ENCODE measurements around the gene VAMP4.

Gene VAMP4

GRCh38 chr1:171716616-171717015 lies 25.2 kb downstream of the VAMP4 start:
- H3K9ac ChIP-seq, result no peak overlapping the region

GRCh38 chr1:171715813-171716251 lies 26.0 kb downstream of the VAMP4 start:
- Histone ChIP-seq H3K4me3 (IDR thresholded peaks at IDR 0.05; ENCODE audit: insufficient read depth, low read depth, low read length) (no peak overlapping the region), H3K27ac (no peak overlapping the region), H2AFZ (ENCODE audit: low read depth) (no peak overlapping the region), H3K27me3 (ENCODE audit: insufficient read depth, low read depth) (no peaks in the 10 kb centered on the region), H3K9ac (no peak overlapping the region), H3K36me3 (ENCODE audit: insufficient read depth) (no peaks in the 10 kb centered on the region), H3K4me1 (ENCODE audit: low read depth, poor library complexity, severe bottlenecking) (no peaks in the 10 kb centered on the region), H3K79me2 (ENCODE audit: insufficient read depth, low read depth) (no peaks in the 10 kb centered on the region), H4K20me1 (ENCODE audit: insufficient read depth) (no peaks in the 10 kb centered on the region), H3K4me2 (no peak overlapping the region)
- peak; percentile 73 for TF ChIP-seq CTCF (conservative IDR thresholded peaks at IDR 0.05; ENCODE audit: low read depth, low read length)

More at GRCh38 chr1:171716616-171717015, 25.2 kb downstream of the VAMP4 start:
- no peak overlapping the region for H3K4me2 ChIP-seq
- no peaks in the 10 kb centered on the region for H3K36me3 ChIP-seq (ENCODE audit: insufficient read depth)
- H4K20me1 ChIP-seq (ENCODE audit: insufficient read depth), result no peaks in the 10 kb centered on the region
- H3K27ac ChIP-seq, result no peak overlapping the region
- H3K27me3 ChIP-seq (ENCODE audit: insufficient read depth, low read depth), result no peaks in the 10 kb centered on the region
- no peaks in the 10 kb centered on the region for H3K4me1 ChIP-seq (ENCODE audit: low read depth, poor library complexity, severe bottlenecking)
- no peak overlapping the region for H3K4me3 ChIP-seq (IDR thresholded peaks at IDR 0.05; ENCODE audit: insufficient read depth, low read depth, low read length)
- no peak overlapping the region for H2AFZ ChIP-seq (ENCODE audit: low read depth)
- no peak for TF ChIP-seq CTCF (conservative IDR thresholded peaks at IDR 0.05; ENCODE audit: low read depth, low read length)
- H3K79me2 ChIP-seq (ENCODE audit: insufficient read depth, low read depth), result no peaks in the 10 kb centered on the region

GRCh38 chr1:171712341-171712740 lies 29.5 kb downstream of the VAMP4 start:
- Histone ChIP-seq H3K4me1 (ENCODE audit: low read depth, poor library complexity, severe bottlenecking) (no peaks in the 10 kb centered on the region), H4K20me1 (ENCODE audit: insufficient read depth) (no peaks in the 10 kb centered on the region), H3K4me3 (IDR thresholded peaks at IDR 0.05; ENCODE audit: insufficient read depth, low read depth, low read length) (no peak overlapping the region), H3K9ac (no peak overlapping the region), H3K79me2 (ENCODE audit: insufficient read depth, low read depth) (no peaks in the 10 kb centered on the region), H3K27ac (no peak overlapping the region), H3K4me2 (no peak overlapping the region), H3K27me3 (ENCODE audit: insufficient read depth, low read depth) (no peaks in the 10 kb centered on the region), H2AFZ (ENCODE audit: low read depth) (no peak overlapping the region), H3K36me3 (ENCODE audit: insufficient read depth) (no peaks in the 10 kb centered on the region)
- TF ChIP-seq CTCF (conservative IDR thresholded peaks at IDR 0.05; ENCODE audit: low read depth, low read length), result no peak

GRCh38 chr1:171711643-171712042 lies 30.2 kb downstream of the VAMP4 start:
- Histone ChIP-seq H3K4me3 (IDR thresholded peaks at IDR 0.05; ENCODE audit: insufficient read depth, low read depth, low read length) (no peak overlapping the region), H2AFZ (ENCODE audit: low read depth) (no peak overlapping the region)
- TF ChIP-seq CTCF (conservative IDR thresholded peaks at IDR 0.05; ENCODE audit: low read depth, low read length), result no peak

More at GRCh38 chr1:171711643-171712042, 30.2 kb downstream of the VAMP4 start:
- no peaks in the 10 kb centered on the region for H3K36me3 ChIP-seq (ENCODE audit: insufficient read depth)
- H3K9ac ChIP-seq, result no peak overlapping the region
- H3K79me2 ChIP-seq (ENCODE audit: insufficient read depth, low read depth), result no peaks in the 10 kb centered on the region
- no peaks in the 10 kb centered on the region for H3K27me3 ChIP-seq (ENCODE audit: insufficient read depth, low read depth)
- H4K20me1 ChIP-seq (ENCODE audit: insufficient read depth), result no peaks in the 10 kb centered on the region
- H3K4me1 ChIP-seq (ENCODE audit: low read depth, poor library complexity, severe bottlenecking), result no peaks in the 10 kb centered on the region
- no peak overlapping the region for H3K4me2 ChIP-seq
- no peak overlapping the region for H3K27ac ChIP-seq

Data from KMS-11 (cell line).